ENCODE results near the gene DGKI.

DGKI gene

DNA sequence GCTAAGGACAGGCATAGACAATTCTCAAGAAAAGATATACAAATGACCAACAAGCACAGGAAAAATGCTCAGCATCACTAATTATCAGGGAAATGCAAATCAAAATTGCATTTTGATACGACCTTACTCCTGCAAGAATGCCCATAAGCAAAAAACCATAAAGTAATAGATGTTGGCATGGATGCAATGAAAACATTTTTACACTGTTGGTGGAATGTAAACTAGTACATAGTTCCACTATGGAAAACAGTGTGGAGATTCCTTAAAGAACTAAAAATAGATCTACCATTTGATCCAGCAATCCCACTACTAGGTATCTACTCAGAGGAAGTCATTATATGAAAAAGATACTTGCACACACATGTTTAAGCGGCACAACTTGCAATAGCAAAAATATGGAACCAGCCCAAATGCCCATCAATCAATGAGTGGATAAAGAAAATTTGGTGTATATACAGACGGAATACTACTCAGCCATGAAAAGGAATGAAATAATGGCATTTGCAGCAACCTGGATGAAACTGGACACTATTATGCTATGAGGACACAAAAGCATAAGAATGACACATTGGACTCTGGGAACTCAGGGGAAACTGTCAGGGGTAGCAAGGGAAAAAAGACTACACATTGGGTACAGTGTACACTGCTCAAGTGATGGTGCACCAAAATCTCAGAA lies 59.3 kb downstream of the DGKI start:
- DNase-seq (ENCODE audit: low spot score): no peak

- DNase-seq (ENCODE audit: low spot score): no peak
Measured at GRCh38 chr7:137778511-137778910, 68.3 kb downstream of the DGKI start.

DNA sequence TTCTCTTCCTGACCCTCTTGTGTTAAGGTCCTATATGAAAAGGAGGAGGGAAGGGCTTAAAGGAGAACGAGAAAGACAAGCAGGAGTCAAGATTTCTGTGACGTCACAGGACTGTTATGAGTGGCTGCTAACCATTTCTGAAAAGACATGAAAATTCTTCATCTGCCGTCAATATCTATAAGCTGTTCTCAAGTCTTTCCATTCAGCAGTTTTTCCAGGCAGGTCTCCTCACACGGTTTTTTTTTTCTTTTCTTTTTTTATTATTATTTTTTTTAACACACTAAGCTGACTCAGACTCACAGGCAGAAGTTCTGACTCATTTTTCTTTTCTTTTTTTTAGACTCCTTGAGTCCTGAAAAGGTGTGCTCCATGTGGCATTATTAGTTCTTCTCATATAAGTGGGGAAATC lies 72.0 kb downstream of the DGKI start:
- DNase-seq (ENCODE audit: low spot score): no peak

DNA sequence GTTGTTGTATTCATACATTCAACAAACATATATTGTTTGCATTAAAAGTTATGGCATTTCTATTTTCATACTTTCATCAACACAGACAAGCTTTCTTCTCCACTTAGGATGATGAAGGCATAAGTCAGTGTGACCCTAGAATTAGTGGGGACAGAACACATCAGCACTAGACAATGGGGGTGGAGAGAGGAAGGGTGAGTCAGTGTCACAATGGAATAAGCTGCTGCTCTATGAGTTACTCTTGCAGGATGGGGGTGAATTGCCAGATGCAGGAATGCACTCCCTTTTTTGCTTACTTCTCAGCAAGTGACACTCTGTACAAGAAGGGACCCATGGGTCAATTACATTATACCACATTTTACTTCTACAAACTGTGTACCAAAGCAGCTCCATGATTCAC lies 74.0 kb downstream of the DGKI start:
- no peak for DNase-seq (ENCODE audit: low spot score)

- DNase-seq (ENCODE audit: low spot score): no peak
Measured at GRCh38 chr7:137772316-137772715, 74.5 kb downstream of the DGKI start.

DNA sequence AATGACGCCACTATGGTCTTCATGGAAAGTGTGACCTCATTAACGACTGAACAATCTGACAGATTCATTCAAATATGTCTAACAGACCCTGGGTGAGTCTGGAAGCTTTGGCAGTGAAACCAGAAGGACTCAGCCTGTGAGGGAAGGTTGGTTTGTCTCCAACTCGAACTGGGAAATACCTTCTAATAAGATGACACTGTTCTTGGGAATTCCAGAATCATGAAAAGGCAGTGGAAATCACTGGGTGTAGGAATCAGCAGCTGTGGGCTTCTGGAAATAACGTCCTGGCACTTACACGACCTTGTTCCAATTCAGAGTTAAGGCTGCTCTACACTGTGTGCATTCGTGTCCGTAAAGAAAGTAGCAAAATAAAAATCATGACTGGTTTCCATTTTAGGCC lies 75.1 kb downstream of the DGKI start:
- no peak for DNase-seq (ENCODE audit: low spot score)

DNA sequence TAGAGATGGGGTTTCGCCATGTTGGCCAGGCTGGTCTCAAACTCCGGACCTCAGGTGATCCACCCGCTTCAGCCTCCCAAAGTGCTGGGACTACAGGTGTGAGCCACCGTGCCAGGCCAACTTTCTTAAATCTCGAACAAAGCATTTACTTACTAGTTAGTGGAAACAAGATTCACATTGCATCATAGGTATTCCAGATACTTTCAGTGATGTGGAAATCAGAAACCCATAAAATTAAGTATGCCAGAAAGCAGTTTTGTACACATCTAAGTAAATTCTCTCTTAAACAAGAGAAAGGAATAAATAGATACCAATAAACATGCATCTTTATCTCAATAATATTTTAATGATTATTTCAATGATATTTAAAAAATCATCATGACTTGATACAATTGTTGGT lies 75.5 kb downstream of the DGKI start:
- DNase-seq (ENCODE audit: low spot score): no peak

DNA sequence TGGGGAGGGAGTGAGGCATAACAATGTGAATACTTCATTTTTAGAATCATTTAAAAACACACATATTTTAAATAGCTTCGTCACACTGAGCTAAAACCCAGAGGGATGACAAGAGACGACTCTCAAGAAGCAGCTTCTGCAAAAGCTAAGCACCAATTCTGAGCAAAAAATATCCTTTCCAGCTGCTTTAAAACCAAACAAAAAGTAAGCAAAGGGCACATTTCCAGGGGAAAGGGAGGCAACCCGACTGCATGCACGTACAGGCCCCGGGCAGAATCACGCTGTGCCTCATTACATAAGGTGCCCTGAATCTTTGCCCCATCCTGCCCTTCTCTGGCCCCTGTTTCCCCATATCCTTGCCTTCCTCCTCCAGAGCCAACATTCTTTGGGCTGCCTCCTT lies 78.4 kb downstream of the DGKI start:
- no peak for DNase-seq (ENCODE audit: low spot score)

- DNase-seq (ENCODE audit: low spot score): no peak
Measured at GRCh38 chr7:137762334-137762733, 84.4 kb downstream of the DGKI start.

DNA sequence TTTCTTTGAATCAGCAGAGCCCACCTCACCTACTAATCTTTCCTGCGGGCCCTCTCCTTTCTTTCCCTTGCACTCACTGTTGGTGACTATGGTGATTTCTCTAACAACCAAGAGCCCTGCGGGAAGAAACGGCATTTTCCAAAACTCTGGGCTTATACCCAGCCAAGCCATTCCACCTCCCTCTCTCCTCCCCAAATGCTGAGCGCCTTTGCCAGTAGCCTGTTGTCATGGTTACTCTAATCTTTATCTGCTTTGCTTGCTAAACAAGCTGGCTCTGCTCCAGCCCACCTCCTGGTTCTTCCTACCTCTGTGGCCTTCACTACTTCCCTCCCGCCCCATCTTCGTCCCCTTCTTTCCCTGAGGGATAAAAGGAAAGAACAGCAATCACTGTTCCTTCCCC lies 86.7 kb downstream of the DGKI start:
- DNase-seq (ENCODE audit: low spot score): no peak

GRCh38 chr7:137757146-137757925 lies 89.4 kb downstream of the DGKI start:
- no peak for DNase-seq (ENCODE audit: low spot score)

DNA sequence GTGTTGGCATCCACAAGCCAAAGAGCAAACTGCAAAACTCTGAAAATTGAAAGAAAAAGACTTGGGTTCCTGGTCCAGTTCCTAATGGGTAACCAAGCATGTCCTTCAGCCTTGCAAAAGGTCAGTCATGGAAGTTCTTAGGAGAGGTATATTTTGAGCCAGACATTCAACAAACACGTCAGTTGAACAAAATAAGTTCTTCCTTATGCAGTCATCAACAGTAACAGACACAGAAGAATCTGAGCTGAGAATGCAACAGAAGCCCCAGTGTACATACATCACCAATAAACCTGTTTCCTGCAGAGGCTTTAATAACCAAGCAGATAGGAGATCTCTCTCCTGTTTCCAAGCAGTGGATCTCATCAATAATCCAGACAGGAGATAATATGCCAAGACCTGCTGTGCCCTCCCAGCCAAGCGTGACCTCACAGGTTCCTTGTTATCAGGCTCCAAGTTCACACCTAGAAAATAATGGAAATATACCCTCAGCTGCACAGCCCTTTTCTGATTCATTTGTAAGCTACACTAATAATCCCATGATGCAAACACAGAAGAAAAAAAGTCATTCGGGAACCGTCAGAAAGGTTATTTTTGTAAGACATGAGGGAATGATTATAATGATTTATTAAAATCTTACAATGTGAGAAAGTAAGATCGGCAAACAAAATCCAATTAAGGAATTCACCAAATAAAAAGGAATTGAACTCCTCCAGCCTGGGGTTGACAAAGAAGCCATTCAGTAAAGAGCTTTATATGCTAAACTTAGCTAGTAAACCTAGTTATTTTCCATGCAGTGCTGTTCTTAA lies 90.7 kb downstream of the DGKI start:
- no peak for DNase-seq (ENCODE audit: low spot score)

DNA sequence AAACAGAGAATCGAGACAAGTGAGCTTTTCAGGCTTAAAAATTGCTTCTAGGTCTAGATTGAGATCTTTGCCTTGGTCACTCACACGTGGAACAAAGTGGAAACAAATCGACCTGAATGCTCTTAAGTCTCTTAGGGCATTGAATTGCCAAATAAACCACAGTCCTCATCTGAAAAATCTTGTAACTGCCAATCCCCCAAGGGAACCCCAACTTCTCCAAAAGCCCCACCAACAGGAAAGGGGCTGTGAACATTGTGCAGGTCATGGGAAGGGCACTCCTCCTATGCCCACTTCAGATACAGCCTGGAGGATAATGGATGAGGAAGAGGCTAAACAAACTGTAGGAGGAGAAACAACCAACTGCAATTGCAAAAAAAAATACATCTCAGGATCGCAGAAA lies 91.3 kb downstream of the DGKI start:
- no peak for DNase-seq (ENCODE audit: low spot score)

GRCh38 chr7:137753948-137754851 lies 92.6 kb downstream of the DGKI start:
- no peak for DNase-seq (ENCODE audit: low spot score)

DNA sequence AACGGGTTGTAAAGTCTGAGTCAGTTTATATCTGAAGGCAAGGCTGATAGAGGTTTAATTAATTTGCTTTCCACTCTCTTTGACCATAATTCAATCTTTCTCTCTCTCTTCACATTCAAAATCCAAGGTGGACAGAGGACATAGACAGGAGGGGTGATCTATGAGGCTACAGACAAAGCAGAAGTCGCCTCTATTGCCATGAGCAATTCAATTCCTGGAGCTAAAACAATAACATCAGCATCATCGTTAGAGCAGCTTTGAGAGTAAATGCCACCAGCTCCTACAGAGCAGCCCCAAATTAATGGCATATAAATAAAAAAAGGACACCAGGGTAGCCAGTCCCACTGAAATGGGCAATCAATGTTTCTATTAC lies 93.2 kb downstream of the DGKI start:
- no peak for DNase-seq (ENCODE audit: low spot score)

DNA sequence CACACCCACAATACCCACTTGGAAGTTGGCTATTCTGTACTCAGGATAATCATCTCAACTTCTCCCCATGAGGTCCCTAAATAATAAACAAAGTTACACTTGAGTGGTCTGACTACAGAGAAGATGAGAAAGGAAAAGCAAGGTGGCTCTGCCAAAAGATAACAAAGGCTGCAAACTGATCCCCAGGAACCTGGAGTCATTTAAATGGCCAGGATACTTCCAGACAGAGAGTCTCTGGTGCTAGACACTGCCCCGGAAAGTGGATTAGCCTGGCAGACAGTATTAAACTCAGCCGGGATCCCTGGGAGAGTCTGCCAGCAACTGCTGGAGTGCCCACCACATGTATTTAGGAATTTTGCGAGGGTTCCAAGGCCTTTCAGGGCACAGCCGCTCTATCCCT lies 93.7 kb downstream of the DGKI start:
- DNase-seq (ENCODE audit: low spot score): no peak

DNA sequence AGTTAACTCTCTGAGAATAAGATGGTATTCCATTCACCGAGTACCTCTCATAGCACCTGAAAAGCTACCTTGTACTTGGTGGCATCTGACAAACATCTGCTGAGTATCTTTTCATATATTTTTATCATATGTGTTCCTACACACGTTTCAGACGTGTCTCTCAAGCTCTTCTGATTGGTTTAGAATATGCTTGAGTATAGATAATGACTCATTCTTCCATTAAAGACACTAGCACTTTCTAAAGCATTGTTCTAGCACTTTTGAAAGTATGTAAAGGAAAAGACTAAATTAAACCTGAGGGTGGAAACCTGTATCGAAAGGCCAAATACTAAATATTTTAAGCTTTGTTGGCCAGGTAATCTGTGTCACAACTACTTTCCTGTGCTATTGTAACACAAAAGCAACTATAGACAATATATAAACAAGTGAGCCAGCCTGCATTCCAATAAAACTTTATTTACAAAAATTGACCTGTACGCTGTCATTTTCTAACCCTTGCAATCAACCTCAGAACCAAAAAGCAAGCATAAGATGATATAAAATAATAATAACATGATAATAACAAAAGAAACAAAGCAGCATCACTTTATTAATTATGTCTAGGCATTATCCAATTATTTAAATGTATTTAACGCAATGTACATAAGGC lies 95.3 kb downstream of the DGKI start:
- no peak for DNase-seq (ENCODE audit: low spot score)

GRCh38 chr7:137747359-137748031 lies 99.3 kb downstream of the DGKI start:
- no peak for DNase-seq (ENCODE audit: low spot score)

DNA sequence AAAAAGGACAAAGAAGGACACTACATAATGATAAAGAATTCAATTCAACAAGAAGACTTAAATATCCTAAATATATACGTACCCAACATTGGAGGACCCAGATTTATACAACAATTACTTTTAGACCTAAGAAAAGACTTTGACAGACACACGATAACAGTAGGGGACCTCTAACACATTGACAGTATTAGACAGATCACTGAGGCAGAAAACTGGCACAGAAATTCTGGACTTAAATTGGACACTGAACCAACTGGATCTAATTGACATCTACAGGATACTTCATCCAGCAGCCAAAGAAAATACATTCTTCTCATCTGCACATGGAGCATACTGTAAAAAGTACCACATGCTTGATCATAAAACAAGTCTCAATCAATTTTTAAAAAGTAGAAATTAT lies 103.8 kb downstream of the DGKI start:
- DNase-seq (ENCODE audit: low spot score): no peak

DNA sequence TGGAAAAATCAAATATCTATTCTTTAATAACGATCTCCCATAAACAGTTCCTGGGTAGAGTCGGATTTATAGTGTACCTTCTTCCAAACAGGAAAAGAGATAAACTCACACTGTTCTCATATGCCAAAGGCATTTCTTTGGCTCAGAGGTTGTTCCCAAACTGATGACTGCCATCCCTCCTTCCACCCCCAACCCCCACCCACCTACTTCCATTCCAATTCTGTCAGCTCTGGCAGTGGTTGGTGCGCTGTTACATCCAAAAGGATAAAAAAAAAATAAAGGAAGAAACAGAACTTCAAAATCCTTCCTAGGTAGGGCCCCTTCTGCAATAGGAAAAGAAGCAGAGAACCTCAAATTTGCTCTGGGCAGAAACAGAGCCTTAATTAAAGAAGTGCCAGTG lies 104.7 kb downstream of the DGKI start:
- DNase-seq (ENCODE audit: low spot score): no peak

- DNase-seq (ENCODE audit: low spot score): no peak
Measured at GRCh38 chr7:137741443-137741842, 105.3 kb downstream of the DGKI start.

Measured in NAMALWA (cell line).